ENCODE results near the gene SLK. TPM values are rescaled to one million over a fixed set of nuclear protein-coding genes. Genes with fewer than 3 reads are reported as not detected.

SLK gene
- total and polyA plus RNA-seq, 2 of the 4 experiments (the other 2 are of a cell fraction) = 8.1 to 21.5 TPM

- intact Hi-C loops (cut with micrococcal nuclease) (no loop called here), in situ Hi-C loops (cut with MboI; ENCODE audit: low sequenced_read_pairs) (no loop called here), dilution Hi-C loops (cut with HindIII; ENCODE audit: low sequenced_read_pairs, unreplicated experiment) (no loop called here)
- Histone ChIP-seq H2BK5ac (ENCODE audit: low read depth, low read length, poor library complexity, severe bottlenecking) (peak overlapping the region; percentile 72), H3K4me1 (ENCODE audit: control insufficient read depth, insufficient read depth, low read length) (no peaks in the 10 kb centered on the region), H3K4ac (ENCODE audit: low read depth, low read length) (no peak overlapping the region), H3K36me3 (ENCODE audit: control insufficient read depth, insufficient read depth, low read length) (peaks cover 5% of the 10 kb centered on the region), H3K27ac (ENCODE audit: insufficient read depth, low read length) (no peak overlapping the region), H2AK9ac (replicated peaks; ENCODE audit: low read depth, low read length, poor library complexity) (no peak overlapping the region), H2AFZ (replicated peaks; ENCODE audit: low read length, poor library complexity) (no peak overlapping the region), H3K56ac (ENCODE audit: extremely low read depth, insufficient read depth, low read length) (no peak overlapping the region), H2BK120ac (ENCODE audit: low read depth, low read length) (no peak overlapping the region), H3K9me1 (ENCODE audit: insufficient read depth, low read length) (peaks cover 17% of the 10 kb centered on the region; the same call in 1 of the 2 replicates), H3K23ac (ENCODE audit: low read depth, low read length) (no peak overlapping the region), H3K79me1 (ENCODE audit: low read depth in 1 of 2, low read length in 2 of 2) (no peaks in the 10 kb centered on the region), H4K91ac (ENCODE audit: insufficient read depth, low read depth, low read length) (no peak overlapping the region), H2BK15ac (ENCODE audit: low read depth, low read length) (no peak overlapping the region), H3K14ac (replicated peaks; ENCODE audit: low read depth, low read length) (no peak overlapping the region), H2BK20ac (ENCODE audit: low read depth, low read length) (no peak overlapping the region), H4K20me1 (ENCODE audit: insufficient read depth, low read length) (no peaks in the 10 kb centered on the region), H3K4me3 (ENCODE audit: insufficient read depth, low read depth, low read length) (no peak overlapping the region), H3K4me2 (ENCODE audit: low read depth, low read length) (no peak overlapping the region), H3K27me3 (ENCODE audit: control insufficient read depth, insufficient read depth, low read length) (no peaks in the 10 kb centered on the region), H4K5ac (ENCODE audit: low read depth, low read length) (no peak overlapping the region), H4K8ac (ENCODE audit: low read depth in 2 of 2, low read length in 2 of 2) (no peak overlapping the region), H3K9me3 (ENCODE audit: control insufficient read depth, insufficient read depth, low read length) (no peaks in the 10 kb centered on the region), H2AK5ac (ENCODE audit: low read depth, low read length) (peak overlapping the region; percentile 27; the same call in 1 of the 2 replicates), H3K18ac (ENCODE audit: low read depth, low read length) (no peak overlapping the region), H3K9ac (ENCODE audit: low read depth, low read length) (no peak overlapping the region)
- no peak for DNase-seq
- TF ChIP-seq MAFK (IDR thresholded peaks at IDR 0.05; ENCODE audit: low read depth, low read length) (no peak), RCOR1 (IDR thresholded peaks at IDR 0.05; ENCODE audit: insufficient replicate concordance, low read length) (no peak), CEBPB (IDR thresholded peaks at IDR 0.05; ENCODE audit: low read depth, low read length) (no peak), MXI1 (IDR thresholded peaks at IDR 0.05; ENCODE audit: borderline replicate concordance, low read depth, low read length) (no peak), BHLHE40 (IDR thresholded peaks at IDR 0.05; ENCODE audit: low read depth, low read length) (no peak), RAD21 (IDR thresholded peaks at IDR 0.05; ENCODE audit: low read length) (no peak), RFX5 (IDR thresholded peaks at IDR 0.05; ENCODE audit: low read depth, low read length) (no peak), USF2 (IDR thresholded peaks at IDR 0.05; ENCODE audit: low read depth, low read length) (no peak), FOS (IDR thresholded peaks at IDR 0.05; ENCODE audit: low read depth, low read length) (no peak), SMC3 (IDR thresholded peaks at IDR 0.05; ENCODE audit: low read depth, low read length) (no peak), MAZ (IDR thresholded peaks at IDR 0.05; ENCODE audit: borderline replicate concordance, low read depth, low read length) (no peak), CHD1 (IDR thresholded peaks at IDR 0.05; ENCODE audit: low read depth, low read length) (no peak)
- TF ChIP-seq, protein P1, sequence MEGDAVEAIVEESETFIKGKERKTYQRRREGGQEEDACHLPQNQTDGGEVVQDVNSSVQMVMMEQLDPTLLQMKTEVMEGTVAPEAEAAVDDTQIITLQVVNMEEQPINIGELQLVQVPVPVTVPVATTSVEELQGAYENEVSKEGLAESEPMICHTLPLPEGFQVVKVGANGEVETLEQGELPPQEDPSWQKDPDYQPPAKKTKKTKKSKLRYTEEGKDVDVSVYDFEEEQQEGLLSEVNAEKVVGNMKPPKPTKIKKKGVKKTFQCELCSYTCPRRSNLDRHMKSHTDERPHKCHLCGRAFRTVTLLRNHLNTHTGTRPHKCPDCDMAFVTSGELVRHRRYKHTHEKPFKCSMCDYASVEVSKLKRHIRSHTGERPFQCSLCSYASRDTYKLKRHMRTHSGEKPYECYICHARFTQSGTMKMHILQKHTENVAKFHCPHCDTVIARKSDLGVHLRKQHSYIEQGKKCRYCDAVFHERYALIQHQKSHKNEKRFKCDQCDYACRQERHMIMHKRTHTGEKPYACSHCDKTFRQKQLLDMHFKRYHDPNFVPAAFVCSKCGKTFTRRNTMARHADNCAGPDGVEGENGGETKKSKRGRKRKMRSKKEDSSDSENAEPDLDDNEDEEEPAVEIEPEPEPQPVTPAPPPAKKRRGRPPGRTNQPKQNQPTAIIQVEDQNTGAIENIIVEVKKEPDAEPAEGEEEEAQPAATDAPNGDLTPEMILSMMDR (conservative IDR thresholded peaks at IDR 0.05; ENCODE audit: low read depth, low read length) = no peak
- POLR2A ChIA-PET (ENCODE audit: unreplicated experiment) = no interaction called here
- no peak for ATAC-seq (ENCODE audit: low read depth)
- CTCF ChIA-PET = no interaction called here
- no TSS peak for BruUV-seq (replicated peaks)
- 80% methylated on average over 1 of the region's 3 CpGs; no CpG with 5 or more reads in 1 of the 2 experiments for WGBS, 2 experiments (ENCODE audit: extremely low coverage in 2 of 2, insufficient read length in 1 of 2)
Observed at GRCh38 chr10:104036069-104036384, 69.1 kb downstream of the SLK start.

Measured in IMR-90 (cell line).